GM19438 (cell line): Measurements from ENCODE around the gene GPRASP2.

Source experiments
- ATAC-seq: cut with Tn5 transposase; IDR thresholded peaks from one replicate; pipeline ENCODE4 v1.9.1; 2021; ENCODE audit warnings: low read depth; ENCODE audit not compliant: unreplicated experiment

The GPRASP2 gene

GRCh38 chrX:102739657-102740056 lies 27.4 kb downstream of the GPRASP2 start:
- ATAC-seq, result no peak

GRCh38 chrX:102744307-102744706 lies 32.1 kb downstream of the GPRASP2 start:
- no peak for ATAC-seq

GRCh38 chrX:102745513-102745856 lies 33.2 kb downstream of the GPRASP2 start:
- no peak for ATAC-seq

GRCh38 chrX:102745857-102746584 lies 33.8 kb downstream of the GPRASP2 start:
- peak; percentile 62 for ATAC-seq

GRCh38 chrX:102765217-102765616 lies 53.0 kb downstream of the GPRASP2 start:
- no peak for ATAC-seq

- ATAC-seq, result no peak
Observed at GRCh38 chrX:102765809-102766208, 53.6 kb downstream of the GPRASP2 start.

- ATAC-seq, result no peak
Observed at GRCh38 chrX:102767287-102767686, 55.0 kb downstream of the GPRASP2 start.
